Left ventricle myocardium superior (tissue), 1 donor: ENCODE data around the gene PLA2G4D. TPM values are rescaled to one million over a fixed set of nuclear protein-coding genes. Genes with fewer than 3 reads are reported as not detected.
"Not testable (repeated sequence)": the region's sequence is repeated elsewhere in the genome, so short reads cannot be mapped to it uniquely, and the experiment has no call there.

Source experiments
- ATAC-seq: fragments of 200-7000 bp; cut with Tn5 transposase; one replicate; pipeline ENCODE4 v1.9.1; 2020; ENCODE audit warnings: mild to moderate bottlenecking, moderate library complexity
- DNase-seq: peaks from one replicate; pipeline ENCODE4 v3.0.0-alpha.2; 2020
- intact Hi-C: fragments of 100-400 bp; cut with micrococcal nuclease; formaldehyde crosslinking; loops from one replicate; pipeline ENCODE4 v1.11.0; 2022
- total RNA-seq: library from RNA; stranded (reverse); fragmentation: NEBNext Ultra II Directional; extraction: Animal tissue kit (Norgen Biotek cat#: 25700); gene quantifications from one replicate; pipeline ENCODE4 v1.2.1, GENCODE V29; 2021
- donor health status: DM: no; HTN: yes; CAD: no; lungs with severe emphysema.

The PLA2G4D gene
- total RNA-seq, 1 donor from 2014 or later: not detected

- intact Hi-C loops: no loop called here
- peak; percentile 79 for DNase-seq
- peak; percentile 90 for ATAC-seq
Measured at GRCh38 chr15:42092398-42093318, 1.7 kb downstream of the PLA2G4D start.

- DNase-seq, intact Hi-C loops, ATAC-seq: not testable (repeated sequence)
Measured at GRCh38 chr15:42091753-42092397, 2.5 kb downstream of the PLA2G4D start.

GRCh38 chr15:42090781-42091180, 3.6 kb downstream of the PLA2G4D start:
- DNase-seq (no peak), ATAC-seq (no peak)
- intact Hi-C loops: no loop called here

GRCh38 chr15:42090370-42090769, 4.0 kb downstream of the PLA2G4D start:
- DNase-seq: no peak
- intact Hi-C loops: no loop called here
- ATAC-seq: no peak

GRCh38 chr15:42089942-42090341, 4.4 kb downstream of the PLA2G4D start:
- ATAC-seq: no peak
- intact Hi-C loops: no loop called here
- DNase-seq: no peak

- DNase-seq (no peak), ATAC-seq (peak; percentile 41)
- intact Hi-C loops: no loop called here
Measured at GRCh38 chr15:42088801-42089640, 5.3 kb downstream of the PLA2G4D start.

- DNase-seq: no peak
- intact Hi-C loops: no loop called here
- no peak for ATAC-seq
Measured at GRCh38 chr15:42087926-42088800, 6.2 kb downstream of the PLA2G4D start.

- ATAC-seq (no peak), DNase-seq (no peak)
- intact Hi-C loops: no loop called here
Measured at GRCh38 chr15:42087460-42087859, 6.9 kb downstream of the PLA2G4D start.

GRCh38 chr15:42085721-42086120, 8.6 kb downstream of the PLA2G4D start:
- ATAC-seq (no peak), DNase-seq (no peak)
- intact Hi-C loops: no loop called here

- no peak for DNase-seq
- intact Hi-C loops: no loop called here
- no peak for ATAC-seq
Measured at GRCh38 chr15:42085236-42085605, 9.1 kb downstream of the PLA2G4D start.

GRCh38 chr15:42084465-42085235, 9.7 kb downstream of the PLA2G4D start:
- intact Hi-C loops: no loop called here
- DNase-seq: peak; percentile 77
- ATAC-seq: peak; percentile 86

- ATAC-seq (no peak), DNase-seq (no peak)
- intact Hi-C loops: no loop called here
Measured at GRCh38 chr15:42083916-42084315, 10.4 kb downstream of the PLA2G4D start.

GRCh38 chr15:42083605-42083908, 10.8 kb downstream of the PLA2G4D start:
- ATAC-seq (no peak), DNase-seq (no peak)
- intact Hi-C loops: no loop called here

GRCh38 chr15:42082823-42083604, 11.3 kb downstream of the PLA2G4D start:
- no peak for DNase-seq

GRCh38 chr15:42082141-42082540, 12.2 kb downstream of the PLA2G4D start:
- ATAC-seq (no peak), DNase-seq (no peak)
- intact Hi-C loops: no loop called here

More at GRCh38 chr15:42082823-42083604, 11.3 kb downstream of the PLA2G4D start:
- no peak for ATAC-seq
- intact Hi-C loops: no loop called here

GRCh38 chr15:42080919-42081830, 13.2 kb downstream of the PLA2G4D start:
- DNase-seq (no peak), ATAC-seq (no peak)
- intact Hi-C loops: no loop called here
